HepG2 (cell line): ENCODE data around the gene PRPF4. TPM values are rescaled to one million over a fixed set of nuclear protein-coding genes. Genes with fewer than 3 reads are reported as not detected.
"Not testable (repeated sequence)": the region's sequence is repeated elsewhere in the genome, so short reads cannot be mapped to it uniquely, and the experiment has no call there.

ENCODE experiments used
- ATAC-seq: fragments of 200-7000 bp; cut with Tn5 transposase; 3 replicates; pipeline ENCODE4 v1.9.1; 2020; ENCODE audit warnings: mild to moderate bottlenecking, moderate library complexity
- BruUV-seq: library from RNA; stranded (reverse); fragments of 400-500 nt; replicated peaks from 2 replicates; lab custom pipeline; 2021; lab: Mats Ljungman, UMichigan
- CTCF ChIA-PET: fragments of 300-600 bp; formaldehyde crosslinking; extraction: SDS; loops from one replicate; lab custom pipeline; 2021; ENCODE audit warnings: low total read pairs, inconsistent platforms, low intra/inter-chr PET ratio; lab: Yijun Ruan, JAX
- POLR2A ChIA-PET: fragments of 350-600 bp; sonication (Branson Sonifier 250); formaldehyde crosslinking; loops from one replicate; lab custom pipeline; 2020; ENCODE audit warnings: antibody characterized with exemption, inconsistent platforms; lab: Yijun Ruan, JAX
- DNase-seq: peaks from one replicate; pipeline ENCODE4 v3.0.0-alpha.2; 2015; ENCODE audit warnings: low spot score
- FAIRE-seq: peaks from 3 replicates; lab custom pipeline; 2011; peaks lifted over from hg19 to GRCh38; lab: Jason Lieb, UNC
- H2AFZ ChIP-seq: one replicate; pipeline ENCODE4 v1.6.1; 2011; ENCODE audit warnings: low read length, inconsistent platforms
- H3K27ac ChIP-seq: fragments of 300-600 bp; 3 replicates; pipeline ENCODE4 v1.8.0; 2011; ENCODE audit warnings: mixed run types, mild to moderate bottlenecking, mixed read lengths, low read length, inconsistent platforms; ENCODE audit not compliant: insufficient read depth; ENCODE audit errors: extremely low read length
- H3K27me3 ChIP-seq, 2 experiments: fragments of 200-600 bp in 1 of 2; 2 replicates in 1 of 2; 3 replicates in 1 of 2; pipeline versions ENCODE4 v1.6.0 to v1.8.0; 2011; ENCODE audit warnings: low read length in 2 of 2, mild to moderate bottlenecking in 2 of 2, moderate library complexity in 2 of 2, inconsistent platforms in 1 of 2; ENCODE audit not compliant: insufficient read depth in 2 of 2, control insufficient read depth in 1 of 2
- H3K36me3 ChIP-seq, 2 experiments: fragments of 200-600 bp in 1 of 2; replicated peaks in 1 of 2; 2 replicates in 1 of 2; 3 replicates in 1 of 2; pipeline versions ENCODE4 v1.5.1 to v1.8.0; 2011; ENCODE audit warnings: low read length in 2 of 2, inconsistent platforms in 1 of 2; ENCODE audit not compliant: insufficient read depth in 2 of 2, control insufficient read depth in 1 of 2
- H3K4me1 ChIP-seq: 2 replicates; pipeline ENCODE4 v1.5.1; 2012; ENCODE audit warnings: low read length, inconsistent platforms; ENCODE audit not compliant: insufficient read depth
- H3K4me2 ChIP-seq: 2 replicates; pipeline ENCODE4 v1.6.0; 2011; ENCODE audit warnings: low read depth, low read length, inconsistent platforms
- H3K4me3 ChIP-seq, 3 experiments: fragments of 200-600 bp in 1 of 3; sonication (generic), shearing (Covaris generic) in 1 of 3; replicated peaks in 1 of 3; 2 replicates each; pipeline ENCODE4 v1.5.1; 2011 to 2016; ENCODE audit warnings: low read length in 3 of 3, inconsistent platforms in 2 of 3, low read depth in 2 of 3, mild to moderate bottlenecking in 2 of 3, control low read depth in 1 of 3, mixed read lengths in 1 of 3; ENCODE audit not compliant: insufficient read depth in 1 of 3
- H3K79me2 ChIP-seq: one replicate; pipeline ENCODE4 v1.6.1; 2011; ENCODE audit warnings: low read length, inconsistent platforms; ENCODE audit not compliant: insufficient read depth
- H3K9ac ChIP-seq: 2 replicates; pipeline ENCODE4 v1.6.0; 2011; ENCODE audit warnings: mild to moderate bottlenecking, low read depth, low read length, inconsistent platforms; ENCODE audit not compliant: insufficient read depth
- H3K9me3 ChIP-seq: 2 replicates; pipeline ENCODE4 v1.5.1; 2012; ENCODE audit warnings: mild to moderate bottlenecking, low read length
- H4K20me1 ChIP-seq: 2 replicates; pipeline ENCODE4 v1.6.0; 2011; ENCODE audit warnings: inconsistent platforms, mild to moderate bottlenecking, low read length, moderate library complexity; ENCODE audit not compliant: insufficient read depth
- TBP ChIP-seq: sonication (generic); formaldehyde crosslinking; IDR thresholded peaks from 2 replicates; pipeline ENCODE4 v1.5.0; 2020; ENCODE audit warnings: missing genetic modification reagents
- ZNF547 ChIP-seq: sonication (generic); formaldehyde crosslinking; IDR thresholded peaks from 2 replicates; pipeline ENCODE4 v1.5.1; 2020; ENCODE audit warnings: mild to moderate bottlenecking, missing genetic modification reagents
- WGBS: methylation state at CpG from one replicate; pipeline ENCODE4 v1.1.6; 2017; ENCODE audit warnings: low lambda C conversion rate; 5-methylcytosine and 5-hydroxymethylcytosine counted together
- in situ Hi-C: cut with HindIII; loops from 2 replicates; pipeline ENCODE4 v1.10.0; 2017; ENCODE audit warnings: low pct_unique_long_range_greater_than_20kb; ENCODE audit not compliant: extremely low pct_ligation_motif_present
- intact Hi-C: fragments of 100-400 bp; cut with micrococcal nuclease; formaldehyde crosslinking; loops from one replicate; pipeline ENCODE4 v1.10.0; 2022; ENCODE audit not compliant: unreplicated experiment
- polyA plus RNA-seq, 8 experiments: library from polyadenylated mRNA; depleted of rRNA in 3 of 8; stranded (reverse) in 7 of 8; unstranded in 1 of 8; fragments of >200 nt; fragmentation: Illumina TruSeq in 4 of 8; extraction: Trizol in 4 of 8; gene quantifications; 2 replicates each; pipeline versions ENCODE4 v1.2.1 to v1.2.3, GENCODE V29; 2011 to 2016; ENCODE audit warnings: low read depth in 4 of 8, missing spikeins in 1 of 8, mixed read lengths in 1 of 8; ENCODE audit not compliant: insufficient read depth in 1 of 8
- total RNA-seq, 5 experiments: library from RNA; depleted of rRNA; stranded (reverse); fragments of >200 nt; fragmentation: Illumina TruSeq; extraction: Trizol; gene quantifications; 2 replicates each; pipeline ENCODE4 v1.2.3, GENCODE V29; 2016; ENCODE audit warnings: low read depth in 1 of 5
- TF ChIP-seq, protein P1 (sequence below): sonication (generic); formaldehyde crosslinking; IDR thresholded peaks from 2 replicates; pipeline ENCODE4 v1.5.0; 2020; ENCODE audit warnings: missing genetic modification reagents, mild to moderate bottlenecking, borderline replicate concordance

PRPF4 gene
- total and polyA plus RNA-seq, 2 of the 13 experiments (the other 11 are each of a cell fraction or from before 2014, with no cell fraction given), result 10.3 to 49.0 TPM

DNA sequence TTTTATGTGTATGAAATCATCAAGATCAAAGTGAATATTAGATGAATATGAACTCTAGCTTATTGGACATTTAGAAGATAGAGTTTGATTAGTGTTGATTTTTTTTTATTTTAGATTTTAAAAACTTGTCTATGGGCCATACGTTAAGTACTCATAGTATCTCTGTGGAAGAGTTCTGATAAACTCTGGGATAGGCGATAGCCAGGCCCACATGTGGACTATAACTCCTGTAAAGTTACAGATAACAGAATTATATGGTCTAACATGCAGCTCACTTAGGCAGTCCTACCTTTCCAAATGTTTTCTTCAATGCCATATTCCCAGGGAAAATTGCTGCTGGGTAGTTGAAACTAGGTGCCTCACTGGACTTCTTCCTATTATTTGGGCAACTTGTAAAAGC lies 43.8 kb upstream of the PRPF4 start:
- no TSS peak for BruUV-seq
- in situ Hi-C loops (no loop called here), intact Hi-C loops (no loop called here)
- Histone ChIP-seq H3K4me3 (no peak overlapping the region), H3K4me2 (no peak overlapping the region), H2AFZ (no peak overlapping the region), H3K27me3 (no peaks in the 10 kb centered on the region), H3K36me3 (peaks cover 4 to 20% of the 10 kb centered on the region in 2 experiments; a peak in 3 of 5 replicates), H4K20me1 (peaks cover 6% of the 10 kb centered on the region; the same call in 1 of the 2 replicates), H3K79me2 (peaks cover 72% of the 10 kb centered on the region), H3K27ac (no peak overlapping the region), H3K9ac (no peak overlapping the region), H3K4me1 (peaks cover 56% of the 10 kb centered on the region), H3K9me3 (no peaks in the 10 kb centered on the region)
- FAIRE-seq, result no peak
- WGBS, result 96% methylated on average over 2 of the region's 2 CpGs
- ChIA-PET POLR2A (interaction anchor here (1.4 kb wide), 1 partner anchor 10 kb away, joined by 4 read pairs; the partner anchor contains the start of genes FKBP15 and SLC31A1), CTCF (no interaction called here)
- TF ChIP-seq, protein P1, sequence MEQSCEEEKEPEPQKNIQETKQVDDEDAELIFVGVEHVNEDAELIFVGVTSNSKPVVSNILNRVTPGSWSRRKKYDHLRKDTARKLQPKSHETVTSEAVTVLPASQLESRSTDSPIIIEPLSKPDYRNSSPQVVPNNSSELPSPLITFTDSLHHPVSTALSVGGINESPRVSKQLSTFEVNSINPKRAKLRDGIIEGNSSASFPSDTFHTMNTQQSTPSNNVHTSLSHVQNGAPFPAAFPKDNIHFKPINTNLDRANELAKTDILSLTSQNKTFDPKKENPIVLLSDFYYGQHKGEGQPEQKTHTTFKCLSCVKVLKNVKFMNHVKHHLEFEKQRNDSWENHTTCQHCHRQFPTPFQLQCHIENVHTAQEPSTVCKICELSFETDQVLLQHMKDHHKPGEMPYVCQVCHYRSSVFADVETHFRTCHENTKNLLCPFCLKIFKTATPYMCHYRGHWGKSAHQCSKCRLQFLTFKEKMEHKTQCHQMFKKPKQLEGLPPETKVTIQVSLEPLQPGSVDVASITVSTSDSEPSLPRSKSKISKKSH, result no peak
- no peak for TF ChIP-seq TBP (CRISPR knock-in tag)
- TF ChIP-seq ZNF547 (CRISPR knock-in tag), result no peak
- no peak for ATAC-seq
- no peak for DNase-seq

DNA sequence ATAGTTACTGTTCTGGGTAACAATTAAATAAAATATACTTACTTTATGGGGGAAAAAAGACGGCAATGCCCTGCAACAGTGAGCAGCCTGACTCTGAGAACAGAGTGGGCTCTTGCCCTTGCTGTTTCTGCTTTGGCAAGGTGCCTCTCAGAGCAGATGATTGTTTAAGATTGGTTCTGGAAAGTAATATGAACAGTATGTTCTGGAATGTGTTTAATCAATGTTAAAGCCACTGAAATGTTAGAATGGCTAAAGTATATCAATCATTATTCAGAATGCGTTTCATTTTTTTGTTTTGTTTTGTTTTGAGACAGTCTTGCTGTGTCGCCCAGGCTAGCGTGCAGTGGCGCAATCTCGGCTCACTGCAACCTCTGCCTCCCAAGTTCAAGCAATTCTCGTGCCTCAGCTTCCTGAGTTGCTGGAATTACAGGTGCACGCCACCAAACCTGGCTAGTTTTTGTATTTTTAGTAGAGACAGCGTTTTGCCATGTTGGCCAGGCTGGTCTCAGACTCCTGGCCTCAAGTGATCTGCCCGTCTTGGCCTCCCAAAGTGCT lies 39.7 kb upstream of the PRPF4 start:
- intact Hi-C loops, BruUV-seq, H3K9ac ChIP-seq, DNase-seq, H3K27me3 ChIP-seq, H2AFZ ChIP-seq, FAIRE-seq, CTCF ChIA-PET, H3K9me3 ChIP-seq, H3K4me2 ChIP-seq, in situ Hi-C loops, POLR2A ChIA-PET, H3K27ac ChIP-seq, ATAC-seq, H3K4me3 ChIP-seq: not testable (repeated sequence)
- 96% methylated on average over 10 of the region's 10 CpGs for WGBS
- Histone ChIP-seq H3K36me3 (peaks cover 4 to 15% of the 10 kb centered on the region in 2 experiments; a peak in 3 of 5 replicates), H4K20me1 (peaks cover 15% of the 10 kb centered on the region), H3K4me1 (peaks cover 29% of the 10 kb centered on the region), H3K79me2 (peaks cover 75% of the 10 kb centered on the region)
